ENCODE measurements around the gene ARHGAP36.

ARHGAP36 gene

DNA sequence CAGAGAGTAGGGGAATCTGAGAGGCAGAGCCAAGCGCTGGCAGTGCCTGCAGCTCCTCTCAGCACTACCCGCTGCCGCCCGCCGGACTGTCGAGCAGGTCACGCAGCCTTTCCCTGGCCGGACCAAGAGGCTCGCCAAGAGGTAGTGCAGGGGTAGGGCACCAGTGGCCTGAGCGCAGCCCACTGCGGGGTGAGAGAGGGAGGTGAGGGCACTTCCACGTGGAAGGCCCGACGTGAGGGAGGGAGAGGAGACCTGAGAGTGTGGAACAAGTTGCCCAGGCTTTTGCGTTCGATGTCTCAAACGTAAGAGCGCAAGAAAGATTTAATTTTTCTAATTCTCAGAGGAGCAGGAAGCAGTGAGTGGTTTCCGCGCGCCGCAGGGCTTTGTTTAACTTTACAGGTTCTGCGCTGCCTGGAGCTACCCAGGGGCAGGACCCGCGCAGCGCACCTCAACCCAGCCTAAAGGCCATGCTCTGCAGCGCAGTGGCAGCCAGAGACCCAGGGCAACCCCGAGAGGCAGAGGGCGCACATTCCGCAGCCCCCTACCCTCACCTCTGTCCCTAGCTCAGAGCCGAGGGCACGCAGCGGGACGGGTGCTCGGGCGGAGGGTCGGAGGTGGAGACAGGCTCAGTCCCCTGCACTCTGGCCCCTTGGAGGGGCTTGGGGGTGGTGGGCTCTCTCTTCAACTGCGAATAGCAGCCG lies 14.9 kb downstream of the ARHGAP36 start:
- no peak for DNase-seq

DNA sequence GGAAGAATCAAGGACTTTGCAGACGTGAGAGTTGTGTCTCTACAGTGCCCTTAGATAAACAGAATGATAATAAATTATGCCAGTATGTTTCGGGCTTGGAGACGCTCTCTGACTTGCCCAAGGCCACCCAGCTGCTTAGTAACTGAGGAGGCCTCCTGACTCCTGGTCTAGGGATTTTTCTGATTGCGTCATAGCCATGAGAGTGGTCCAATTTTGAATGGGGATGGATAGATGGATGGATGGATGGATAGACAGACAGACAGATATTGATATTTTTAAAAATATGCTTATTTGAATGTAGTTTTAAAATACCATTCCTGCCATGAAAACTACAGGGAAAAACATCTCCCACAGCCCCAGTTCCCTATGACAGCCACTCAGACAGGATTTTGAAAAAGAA lies 15.5 kb downstream of the ARHGAP36 start:
- DNase-seq: no peak

DNA sequence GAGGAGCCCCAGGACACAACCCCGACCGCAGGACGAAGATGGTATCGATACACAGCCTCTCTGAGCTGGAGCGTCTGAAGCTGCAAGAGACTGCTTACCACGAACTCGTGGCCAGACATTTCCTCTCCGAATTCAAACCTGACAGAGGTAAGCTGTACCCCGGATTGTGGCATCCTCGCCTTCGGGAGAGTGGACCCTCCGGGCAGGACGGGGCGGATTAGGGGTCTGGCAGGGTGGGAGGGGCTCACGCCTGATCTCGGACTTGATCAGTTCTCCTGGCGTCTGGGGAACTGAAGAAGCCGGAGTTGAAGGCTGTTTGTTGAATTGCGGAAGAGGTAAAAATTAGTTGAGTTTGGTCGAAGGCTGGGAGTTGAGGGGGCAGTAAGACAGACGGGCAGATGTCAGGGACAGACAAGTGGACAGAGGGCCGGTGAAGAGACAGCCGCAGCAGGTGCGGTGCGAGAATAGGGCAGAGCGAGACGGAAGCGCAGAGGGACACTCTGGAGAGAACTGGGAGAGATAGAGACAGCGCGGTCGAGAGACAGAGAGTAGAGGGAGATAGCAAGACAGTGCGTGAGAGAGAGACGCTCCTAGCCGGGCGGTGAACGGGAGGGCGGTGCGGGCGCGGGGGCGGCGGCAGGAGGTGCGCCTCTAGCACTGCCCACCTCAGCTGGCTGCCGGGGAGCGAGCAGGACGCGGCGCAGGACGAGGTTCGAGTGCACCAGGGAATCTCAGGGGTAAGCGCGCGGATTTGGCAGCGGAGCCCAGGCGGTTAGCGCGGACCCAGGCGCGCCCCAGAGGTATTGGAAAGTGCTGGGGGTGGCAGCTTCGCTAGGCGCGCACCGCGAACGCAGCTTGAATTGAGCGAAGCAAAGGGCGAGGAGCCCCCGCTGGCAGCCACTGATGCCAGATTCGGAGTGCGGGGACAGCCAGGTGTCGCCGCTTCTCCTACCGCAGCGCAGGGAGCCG lies 23.9 kb downstream of the ARHGAP36 start:
- DNase-seq: no peak

DNA sequence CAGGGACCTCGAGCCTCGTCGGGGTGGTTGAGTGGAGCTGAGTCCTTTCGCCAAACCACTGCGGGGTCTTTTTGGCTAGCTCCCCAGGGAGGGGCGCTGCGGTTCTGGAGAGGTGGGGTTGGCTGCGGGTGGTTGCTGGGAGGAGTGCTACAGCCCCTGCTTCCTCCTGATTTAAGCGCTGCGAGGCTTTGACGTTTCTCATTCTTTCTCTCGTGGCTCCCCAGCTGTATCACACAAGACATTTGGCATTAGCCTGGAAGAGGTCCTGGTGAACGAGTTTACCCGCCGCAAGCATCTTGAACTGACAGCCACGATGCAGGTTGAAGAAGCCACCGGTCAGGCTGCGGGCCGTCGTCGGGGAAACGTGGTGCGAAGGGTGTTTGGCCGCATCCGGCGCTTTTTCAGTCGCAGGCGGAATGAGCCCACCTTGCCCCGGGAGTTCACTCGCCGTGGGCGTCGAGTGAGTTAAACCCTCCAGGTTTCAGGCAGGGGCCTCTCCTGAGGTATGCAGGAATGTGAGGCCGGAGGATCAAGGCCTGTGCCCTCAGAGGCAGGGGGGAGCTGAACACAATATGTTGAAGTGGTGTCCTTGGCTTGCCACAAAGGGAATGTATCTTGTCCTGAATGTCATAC lies 25.5 kb downstream of the ARHGAP36 start:
- DNase-seq: no peak

DNA sequence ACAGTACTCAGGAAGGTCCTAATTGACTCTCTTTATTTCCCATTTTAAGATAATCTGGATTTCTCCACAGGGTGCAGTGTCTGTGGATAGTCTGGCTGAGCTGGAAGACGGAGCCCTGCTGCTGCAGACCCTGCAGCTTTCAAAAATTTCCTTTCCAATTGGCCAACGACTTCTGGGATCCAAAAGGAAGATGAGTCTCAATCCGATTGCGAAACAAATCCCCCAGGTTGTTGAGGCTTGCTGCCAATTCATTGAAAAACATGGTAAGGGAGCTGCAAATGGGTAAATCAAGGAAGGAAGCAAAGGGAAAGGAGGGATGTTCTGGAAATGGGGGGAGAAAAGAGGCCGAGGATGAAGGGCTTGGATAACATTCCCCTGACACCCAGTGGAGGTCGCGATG lies 26.0 kb downstream of the ARHGAP36 start:
- no peak for DNase-seq

DNA sequence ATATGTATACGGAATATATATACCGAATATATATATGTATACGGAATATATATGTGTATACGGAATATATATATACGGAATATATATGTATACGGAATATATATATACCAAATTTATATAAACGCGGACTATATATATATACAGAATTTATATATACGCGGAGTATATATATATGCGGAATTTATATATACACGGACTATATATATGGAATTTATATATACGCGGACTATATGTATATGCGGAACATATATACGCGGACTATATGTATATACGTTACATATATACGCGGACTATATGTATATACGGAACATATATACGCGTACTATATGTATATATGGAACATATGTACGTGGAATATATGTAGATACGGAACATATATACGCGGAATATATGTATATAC lies 78.6 kb downstream of the ARHGAP36 start:
- DNase-seq: no peak

DNA sequence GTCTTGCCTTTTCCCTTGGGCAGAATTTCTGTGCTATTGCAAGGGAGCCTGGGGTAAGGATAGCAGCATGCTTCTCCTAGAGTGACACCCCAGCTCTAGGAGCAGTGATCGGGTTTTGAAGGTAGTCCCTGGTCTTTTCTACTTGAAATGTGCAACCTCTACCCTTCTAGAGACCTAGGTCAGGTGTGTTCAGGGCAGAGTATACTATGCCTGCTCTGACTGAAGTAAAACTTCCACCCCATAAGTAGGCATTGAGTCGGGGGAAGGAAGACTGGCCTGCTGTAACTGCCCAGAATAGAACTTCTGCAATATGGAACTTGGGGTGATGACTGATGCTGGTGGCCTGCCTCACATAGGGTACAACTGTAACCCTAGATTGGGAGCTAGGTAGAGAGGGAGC lies 80.9 kb downstream of the ARHGAP36 start:
- no peak for DNase-seq
